HFF-Myc (cell line): ENCODE measurements around the gene EGR2.
A peak's percentile ranks its signal among the peaks of the same experiment; 100 is the strongest.

Experiments used
- DNase-seq: peaks from one replicate; pipeline ENCODE4 v3.0.0-alpha.2; 2011; ENCODE audit warnings: low read depth; ENCODE audit errors: extremely low read depth
- H3K4me3 ChIP-seq: replicated peaks from 2 replicates; pipeline ENCODE4 v1.5.1; 2011; ENCODE audit warnings: low read depth, mild to moderate bottlenecking, control low read depth, low read length
- TF ChIP-seq, protein P1 (sequence below): IDR thresholded peaks from 2 replicates; pipeline ENCODE4 v1.5.1; 2012; ENCODE audit warnings: mild to moderate bottlenecking, low read depth, low read length, control low read depth; ENCODE audit errors: missing control alignments

The EGR2 gene

DNA sequence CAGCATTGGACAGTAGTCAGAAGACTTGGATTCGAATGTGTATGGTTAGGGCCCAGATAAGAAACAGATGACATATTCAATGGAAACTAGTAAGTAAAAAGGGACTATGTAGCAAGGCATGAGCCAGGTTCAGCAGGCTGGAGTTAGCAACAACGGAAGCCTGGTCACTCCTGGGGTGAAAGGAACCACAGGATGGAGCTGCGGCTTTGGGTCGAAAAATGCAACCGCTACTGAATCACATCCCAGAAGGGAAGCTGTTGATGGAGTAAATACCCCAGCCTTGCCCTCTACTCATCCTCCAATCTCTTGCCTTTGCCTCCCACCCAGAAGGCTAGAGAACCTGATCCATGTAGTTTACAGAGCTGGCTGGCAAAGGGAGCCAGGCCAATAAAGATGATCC, 37.5 kb upstream of the EGR2 start:
- TF ChIP-seq, protein P1, sequence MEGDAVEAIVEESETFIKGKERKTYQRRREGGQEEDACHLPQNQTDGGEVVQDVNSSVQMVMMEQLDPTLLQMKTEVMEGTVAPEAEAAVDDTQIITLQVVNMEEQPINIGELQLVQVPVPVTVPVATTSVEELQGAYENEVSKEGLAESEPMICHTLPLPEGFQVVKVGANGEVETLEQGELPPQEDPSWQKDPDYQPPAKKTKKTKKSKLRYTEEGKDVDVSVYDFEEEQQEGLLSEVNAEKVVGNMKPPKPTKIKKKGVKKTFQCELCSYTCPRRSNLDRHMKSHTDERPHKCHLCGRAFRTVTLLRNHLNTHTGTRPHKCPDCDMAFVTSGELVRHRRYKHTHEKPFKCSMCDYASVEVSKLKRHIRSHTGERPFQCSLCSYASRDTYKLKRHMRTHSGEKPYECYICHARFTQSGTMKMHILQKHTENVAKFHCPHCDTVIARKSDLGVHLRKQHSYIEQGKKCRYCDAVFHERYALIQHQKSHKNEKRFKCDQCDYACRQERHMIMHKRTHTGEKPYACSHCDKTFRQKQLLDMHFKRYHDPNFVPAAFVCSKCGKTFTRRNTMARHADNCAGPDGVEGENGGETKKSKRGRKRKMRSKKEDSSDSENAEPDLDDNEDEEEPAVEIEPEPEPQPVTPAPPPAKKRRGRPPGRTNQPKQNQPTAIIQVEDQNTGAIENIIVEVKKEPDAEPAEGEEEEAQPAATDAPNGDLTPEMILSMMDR, result no peak
- no peak for DNase-seq
- no peak overlapping the region for H3K4me3 ChIP-seq

DNA sequence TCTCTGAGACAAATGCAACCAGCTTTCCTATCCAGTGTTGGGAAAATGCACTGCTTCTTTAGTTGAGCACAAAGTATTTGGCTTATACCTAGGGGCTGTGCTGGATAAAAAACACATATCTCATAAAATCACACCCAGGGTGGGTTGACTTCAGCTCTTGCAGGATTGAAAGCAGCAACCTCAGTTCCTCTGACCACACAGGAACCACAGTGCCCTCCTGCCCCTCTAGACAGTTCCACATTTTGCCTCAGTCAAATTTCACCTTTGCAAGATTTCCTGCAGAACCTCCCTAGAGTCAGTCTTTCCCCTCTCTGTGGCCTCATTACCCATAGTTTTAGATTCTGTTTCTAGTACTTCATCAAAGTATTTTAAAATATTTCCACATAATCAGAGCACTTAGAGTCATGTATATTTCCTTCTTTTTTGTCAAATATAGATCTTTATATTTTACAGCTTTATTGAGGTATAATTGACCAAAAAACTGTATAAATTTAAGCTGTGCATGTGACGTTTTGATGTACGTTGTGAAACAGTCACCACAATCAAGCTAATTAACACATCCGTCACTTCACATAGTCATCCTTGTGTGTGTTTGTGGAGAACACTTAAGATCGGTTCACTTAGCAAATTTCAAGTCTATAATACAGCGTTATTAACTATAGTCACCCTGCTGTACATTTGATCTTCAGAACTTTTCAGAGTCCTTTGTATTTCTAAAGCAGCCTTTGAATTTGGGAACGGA, 37.0 kb upstream of the EGR2 start:
- H3K4me3 ChIP-seq, result no peak overlapping the region
- TF ChIP-seq, protein P1, result no peak
- no peak for DNase-seq

DNA sequence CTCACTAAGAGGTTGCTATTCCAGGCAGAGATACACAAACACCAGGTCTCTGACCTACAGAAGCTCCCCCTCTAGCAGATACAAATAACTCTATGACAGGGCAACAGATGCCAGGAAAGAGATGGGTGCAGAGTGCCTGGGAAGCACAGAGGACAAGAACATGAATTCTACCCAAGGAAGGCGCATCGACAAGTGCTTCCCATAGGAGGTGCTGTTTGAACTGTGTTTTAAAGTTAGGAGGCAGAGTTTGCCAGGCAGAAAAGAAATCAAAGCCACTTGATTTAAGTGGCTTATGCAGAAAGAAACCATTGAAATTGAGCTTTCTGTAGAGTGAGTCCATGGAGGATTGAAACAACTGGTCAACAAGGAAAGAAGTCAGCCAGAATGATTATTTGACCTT, 35.3 kb upstream of the EGR2 start:
- H3K4me3 ChIP-seq, result no peak overlapping the region
- no peak for DNase-seq
- TF ChIP-seq, protein P1, result peak; percentile 38

DNA sequence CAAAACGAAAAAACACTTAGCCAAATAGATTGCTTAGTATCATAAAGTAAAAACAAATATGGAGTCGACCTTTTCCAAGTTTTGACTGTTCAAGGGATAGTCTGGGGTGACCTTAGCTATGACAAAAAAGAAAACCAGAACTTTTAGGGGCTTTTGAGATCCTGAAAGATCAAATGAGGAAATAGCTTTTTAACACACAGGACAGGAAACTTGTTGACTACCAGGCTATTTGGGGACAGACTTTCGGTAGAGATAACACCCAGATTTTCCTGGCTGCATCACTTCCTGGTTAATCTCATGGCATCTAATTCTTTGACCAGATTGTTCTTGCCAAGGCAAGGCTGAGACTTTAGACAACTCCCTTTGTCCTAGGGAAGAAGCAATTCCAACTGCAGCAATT, 34.5 kb upstream of the EGR2 start:
- H3K4me3 ChIP-seq, result no peak overlapping the region
- TF ChIP-seq, protein P1, result no peak
- DNase-seq, result no peak

DNA sequence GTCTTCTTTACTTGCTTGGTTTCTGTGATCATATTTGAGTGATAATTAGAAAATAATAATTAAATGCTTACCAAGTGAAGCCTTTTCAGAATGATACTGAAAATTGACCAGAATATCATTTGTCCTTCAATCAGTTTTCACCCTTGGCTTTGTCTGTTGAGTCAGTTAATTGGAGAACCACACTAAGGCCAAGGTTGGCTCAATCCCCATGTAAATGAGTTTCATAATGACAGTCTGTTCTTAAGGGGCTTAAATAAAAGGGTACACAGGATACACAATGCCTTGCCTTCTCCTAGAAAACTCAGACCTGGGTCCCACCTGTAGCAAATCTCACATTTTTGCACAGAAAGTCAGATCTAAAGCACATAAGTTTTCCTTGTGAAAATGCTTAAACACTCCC, 31.3 kb upstream of the EGR2 start:
- TF ChIP-seq, protein P1, result no peak
- no peak for DNase-seq

DNA sequence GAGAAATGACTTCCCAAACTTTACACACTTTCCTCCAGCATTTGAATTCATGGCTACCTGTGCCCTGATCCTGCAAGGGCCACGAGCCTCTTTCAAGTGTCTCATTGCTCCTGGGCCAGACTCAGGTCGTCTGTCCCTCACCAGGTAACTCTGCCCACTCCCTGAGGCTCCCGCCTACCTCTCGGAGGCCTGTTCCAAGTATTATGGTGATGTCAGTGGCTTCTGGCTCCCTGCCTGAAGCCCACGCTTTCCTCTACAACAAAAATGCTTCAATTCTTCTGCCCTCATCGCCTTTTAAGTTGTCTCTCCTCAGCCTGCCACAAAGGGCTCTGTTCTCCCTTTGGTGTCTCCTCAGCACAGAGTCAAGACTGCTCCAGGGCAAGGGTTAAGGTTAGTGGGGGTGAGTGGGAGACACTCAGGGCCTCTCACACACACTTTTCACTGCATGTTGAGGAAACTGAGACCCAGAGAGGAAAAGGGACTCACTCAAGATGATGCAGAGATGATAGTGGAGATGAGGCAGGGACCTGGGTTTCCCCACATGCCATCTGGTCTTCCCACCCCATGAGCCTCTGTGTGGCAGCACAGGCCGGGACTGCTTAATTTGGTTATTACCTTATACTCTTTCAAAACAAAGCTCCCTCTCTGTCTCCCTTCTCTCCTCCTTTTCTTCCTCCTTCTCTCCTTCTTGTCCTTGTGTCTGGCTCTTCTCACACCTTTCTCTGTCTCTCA, 28.3 kb upstream of the EGR2 start:
- TF ChIP-seq, protein P1, result no peak
- DNase-seq, result no peak
- H3K4me3 ChIP-seq, result no peak overlapping the region

More for the DNA sequence above, 31.3 kb upstream of the EGR2 start:
- no peak overlapping the region for H3K4me3 ChIP-seq
